ENCODE results near the gene FAM184A.

DNA sequence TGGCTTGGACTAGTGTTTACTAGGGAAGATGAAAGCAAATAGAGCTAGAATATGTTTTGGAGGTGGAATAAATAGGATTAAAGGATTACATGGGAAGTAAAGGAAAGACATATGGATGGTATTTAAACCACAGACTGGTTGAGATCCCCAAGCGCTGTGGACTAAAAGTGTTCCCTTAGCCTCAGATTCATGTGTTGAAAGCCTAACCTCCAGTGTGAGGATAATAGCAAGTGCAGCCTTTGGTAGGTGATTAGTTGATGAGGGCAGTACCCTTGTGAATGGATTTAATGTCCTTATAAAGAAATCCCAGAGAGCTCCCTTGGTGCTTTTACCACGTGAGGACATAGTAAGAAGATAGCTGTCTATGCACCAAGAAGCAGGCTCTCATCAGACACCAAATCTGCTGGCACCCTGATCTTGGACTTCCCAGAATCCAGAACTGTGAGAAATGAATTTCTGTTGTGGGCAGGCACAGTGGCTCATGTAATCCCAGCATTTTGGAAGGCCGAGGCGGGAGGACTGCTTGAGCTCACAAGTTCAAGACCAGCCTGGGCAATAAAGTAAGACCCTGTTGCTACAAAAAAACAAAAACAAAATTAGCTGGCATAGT is 86.2 kb downstream of the FAM184A start:
- TF ChIP-seq CTCF (IDR thresholded peaks at IDR 0.05) (no peak), POLR2A (IDR thresholded peaks at IDR 0.05) (no peak)
